Astrocyte (in vitro differentiated cells and primary cell): ENCODE results near the gene SMG1. TPM values are rescaled to one million over a fixed set of nuclear protein-coding genes. Genes with fewer than 3 reads are reported as not detected.

Experiments
- DNase-seq: peaks from one replicate; pipeline ENCODE4 v3.0.0-alpha.2; 2010; ENCODE audit warnings: low read depth
- FAIRE-seq: peaks from 2 replicates; lab custom pipeline; 2011; peaks lifted over from hg19 to GRCh38; lab: Jason Lieb, UNC
- H2AFZ ChIP-seq: 2 replicates; pipeline ENCODE4 v1.6.0; 2012; ENCODE audit warnings: low read depth, low read length, inconsistent platforms
- H3K27ac ChIP-seq: 2 replicates; pipeline ENCODE4 v1.5.1; 2011; ENCODE audit warnings: low read depth, low read length, inconsistent platforms
- H3K27me3 ChIP-seq: 2 replicates; pipeline ENCODE4 v1.6.0; 2011; ENCODE audit warnings: low read length, inconsistent platforms; ENCODE audit not compliant: insufficient read depth
- H3K36me3 ChIP-seq: 2 replicates; pipeline ENCODE4 v1.5.1; 2011; ENCODE audit warnings: low read length, inconsistent platforms; ENCODE audit not compliant: insufficient read depth
- H3K4me1 ChIP-seq: 2 replicates; pipeline ENCODE4 v1.5.1; 2011; ENCODE audit warnings: low read length, inconsistent platforms; ENCODE audit not compliant: insufficient read depth
- H3K4me2 ChIP-seq: 2 replicates; pipeline ENCODE4 v1.6.0; 2012; ENCODE audit warnings: low read length, inconsistent platforms
- H3K4me3 ChIP-seq: 2 replicates; pipeline ENCODE4 v1.5.1; 2011; ENCODE audit warnings: low read depth, mild to moderate bottlenecking, low read length, inconsistent platforms; ENCODE audit not compliant: insufficient read depth
- H3K79me2 ChIP-seq: 2 replicates; pipeline ENCODE4 v1.6.0; 2012; ENCODE audit warnings: mild to moderate bottlenecking, low read length, inconsistent platforms; ENCODE audit not compliant: insufficient read depth
- H3K9ac ChIP-seq: 2 replicates; pipeline ENCODE4 v1.6.0; 2012; ENCODE audit warnings: mild to moderate bottlenecking, low read length, inconsistent platforms
- H3K9me3 ChIP-seq: 2 replicates; pipeline ENCODE4 v1.5.1; 2012; ENCODE audit warnings: low read depth, mild to moderate bottlenecking, low read length, inconsistent platforms; ENCODE audit not compliant: insufficient read depth
- H4K20me1 ChIP-seq: 2 replicates; pipeline ENCODE4 v1.6.0; 2012; ENCODE audit warnings: low read length, inconsistent platforms; ENCODE audit not compliant: insufficient read depth
- H3K27ac Mint-ChIP-seq: one replicate; pipeline ENCODE4 v1.8.0; 2021; ENCODE audit warnings: mild to moderate bottlenecking, mixed read lengths; ENCODE audit not compliant: unreplicated experiment
- H3K27me3 Mint-ChIP-seq: one replicate; pipeline ENCODE4 v1.8.0; 2021; ENCODE audit warnings: low read depth, mixed read lengths; ENCODE audit not compliant: unreplicated experiment
- H3K36me3 Mint-ChIP-seq: one replicate; pipeline ENCODE4 v1.8.0; 2021; ENCODE audit warnings: low read depth, mixed read lengths; ENCODE audit not compliant: unreplicated experiment
- H3K4me1 Mint-ChIP-seq: one replicate; pipeline ENCODE4 v1.8.0; 2021; ENCODE audit warnings: low read depth, mixed read lengths; ENCODE audit not compliant: unreplicated experiment
- H3K4me3 Mint-ChIP-seq: one replicate; pipeline ENCODE4 v1.8.0; 2021; ENCODE audit warnings: mild to moderate bottlenecking, moderate library complexity, mixed read lengths; ENCODE audit not compliant: unreplicated experiment
- H3K9me3 Mint-ChIP-seq: one replicate; pipeline ENCODE4 v1.8.0; 2021; ENCODE audit warnings: mild to moderate bottlenecking, mixed read lengths; ENCODE audit not compliant: unreplicated experiment
- EZH2 ChIP-seq: IDR thresholded peaks from 2 replicates; pipeline ENCODE4 v1.6.1; 2012; ENCODE audit warnings: mild to moderate bottlenecking, low read length, inconsistent platforms; ENCODE audit not compliant: insufficient read depth
- total RNA-seq: library from RNA; stranded (reverse); gene quantifications from 2 replicates; pipeline ENCODE4 v1.2.1, GENCODE V29; 2021
- TF ChIP-seq, protein P1 (sequence below): IDR thresholded peaks from 2 replicates; pipeline ENCODE4 v1.5.1; 2011; ENCODE audit warnings: low read depth, mild to moderate bottlenecking, inconsistent platforms, low read length, moderate library complexity; ENCODE audit not compliant: insufficient read depth

Gene SMG1
- total RNA-seq, 1 donor from 2014 or later = 97.4 TPM

DNA sequence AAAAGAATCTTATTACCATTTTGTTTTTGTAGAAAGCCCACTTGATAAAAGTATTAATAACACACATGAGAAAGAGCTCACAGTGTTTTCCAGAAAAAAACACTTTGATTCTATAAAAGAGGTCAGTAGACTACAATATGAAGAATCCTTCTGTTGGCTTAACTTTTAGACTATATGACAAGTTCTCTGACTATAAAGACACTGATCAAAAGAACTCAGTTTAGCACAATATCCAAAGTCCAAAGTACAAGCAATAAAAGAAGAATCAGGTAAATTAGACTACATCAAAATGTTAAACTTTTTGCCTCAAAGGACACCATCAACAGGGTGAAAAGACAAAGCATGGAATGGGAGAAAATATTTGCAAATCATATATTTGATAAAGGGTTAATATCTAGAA lies 11.2 kb upstream of the SMG1 start:
- Histone ChIP-seq H3K9me3 (no peaks in the 10 kb centered on the region), H3K27ac (no peak overlapping the region), H3K27me3 (no peaks in the 10 kb centered on the region), H4K20me1 (no peaks in the 10 kb centered on the region), H2AFZ (no peak overlapping the region), H3K79me2 (no peaks in the 10 kb centered on the region), H3K9ac (no peak overlapping the region), H3K4me2 (no peak overlapping the region), H3K4me3 (no peak overlapping the region), H3K4me1 (no peaks in the 10 kb centered on the region), H3K36me3 (no peaks in the 10 kb centered on the region)
- peaks cover 3% of the 10 kb centered on the region for H3K4me1 Mint-ChIP-seq
- no peak for FAIRE-seq
- no peak for TF ChIP-seq EZH2
- TF ChIP-seq, protein P1, sequence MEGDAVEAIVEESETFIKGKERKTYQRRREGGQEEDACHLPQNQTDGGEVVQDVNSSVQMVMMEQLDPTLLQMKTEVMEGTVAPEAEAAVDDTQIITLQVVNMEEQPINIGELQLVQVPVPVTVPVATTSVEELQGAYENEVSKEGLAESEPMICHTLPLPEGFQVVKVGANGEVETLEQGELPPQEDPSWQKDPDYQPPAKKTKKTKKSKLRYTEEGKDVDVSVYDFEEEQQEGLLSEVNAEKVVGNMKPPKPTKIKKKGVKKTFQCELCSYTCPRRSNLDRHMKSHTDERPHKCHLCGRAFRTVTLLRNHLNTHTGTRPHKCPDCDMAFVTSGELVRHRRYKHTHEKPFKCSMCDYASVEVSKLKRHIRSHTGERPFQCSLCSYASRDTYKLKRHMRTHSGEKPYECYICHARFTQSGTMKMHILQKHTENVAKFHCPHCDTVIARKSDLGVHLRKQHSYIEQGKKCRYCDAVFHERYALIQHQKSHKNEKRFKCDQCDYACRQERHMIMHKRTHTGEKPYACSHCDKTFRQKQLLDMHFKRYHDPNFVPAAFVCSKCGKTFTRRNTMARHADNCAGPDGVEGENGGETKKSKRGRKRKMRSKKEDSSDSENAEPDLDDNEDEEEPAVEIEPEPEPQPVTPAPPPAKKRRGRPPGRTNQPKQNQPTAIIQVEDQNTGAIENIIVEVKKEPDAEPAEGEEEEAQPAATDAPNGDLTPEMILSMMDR = no peak
- DNase-seq = no peak
- H3K4me3 Mint-ChIP-seq = no peak overlapping the region
- peaks cover 5% of the 10 kb centered on the region for H3K27me3 Mint-ChIP-seq
- peaks cover 3% of the 10 kb centered on the region for H3K9me3 Mint-ChIP-seq
- H3K27ac Mint-ChIP-seq = no peak overlapping the region
- H3K36me3 Mint-ChIP-seq = no peaks in the 10 kb centered on the region

DNA sequence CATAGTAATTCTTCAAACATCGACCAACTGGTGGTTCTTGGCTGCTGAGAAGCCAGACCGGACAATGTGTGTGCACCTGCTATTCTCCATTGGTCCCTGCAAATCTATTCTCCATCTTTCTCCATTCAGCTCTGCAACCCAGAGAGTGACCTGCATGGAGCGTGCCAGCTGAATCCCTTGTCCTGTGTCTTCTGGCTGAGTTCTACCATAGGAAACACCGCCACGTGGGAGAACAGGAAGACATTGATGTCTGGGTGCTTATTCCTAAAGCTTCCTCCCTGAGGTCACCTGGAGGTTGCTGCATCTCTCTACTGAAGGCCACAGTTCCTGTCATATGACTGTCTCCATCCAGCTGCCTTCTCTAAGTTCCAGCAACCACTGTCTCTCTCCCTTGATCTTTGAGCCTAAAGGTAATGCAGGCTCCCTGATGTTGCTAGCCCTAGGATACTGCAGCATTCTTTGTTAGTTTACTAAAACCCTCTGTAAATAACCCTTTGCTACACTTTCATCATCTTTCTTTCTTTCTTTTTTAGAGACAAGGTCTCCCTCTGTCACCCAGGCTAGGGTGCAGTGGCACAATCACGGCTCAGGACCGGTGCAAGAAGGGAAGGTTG lies 10.6 kb upstream of the SMG1 start:
- Histone ChIP-seq H3K27me3 (no peaks in the 10 kb centered on the region), H3K9ac (no peak overlapping the region), H3K27ac (no peak overlapping the region), H3K9me3 (no peaks in the 10 kb centered on the region), H2AFZ (no peak overlapping the region), H3K4me3 (no peak overlapping the region), H3K4me1 (no peaks in the 10 kb centered on the region), H3K4me2 (no peak overlapping the region), H3K79me2 (no peaks in the 10 kb centered on the region), H4K20me1 (no peaks in the 10 kb centered on the region), H3K36me3 (no peaks in the 10 kb centered on the region)
- TF ChIP-seq, protein P1 = no peak
- no peak for TF ChIP-seq EZH2
- H3K27me3 Mint-ChIP-seq = peaks cover 5% of the 10 kb centered on the region
- H3K4me1 Mint-ChIP-seq = peaks cover 5% of the 10 kb centered on the region
- H3K9me3 Mint-ChIP-seq = peaks cover 3% of the 10 kb centered on the region
- DNase-seq = no peak
- no peak overlapping the region for H3K4me3 Mint-ChIP-seq
- H3K27ac Mint-ChIP-seq = no peak overlapping the region
- FAIRE-seq = no peak
- H3K36me3 Mint-ChIP-seq = no peaks in the 10 kb centered on the region

DNA sequence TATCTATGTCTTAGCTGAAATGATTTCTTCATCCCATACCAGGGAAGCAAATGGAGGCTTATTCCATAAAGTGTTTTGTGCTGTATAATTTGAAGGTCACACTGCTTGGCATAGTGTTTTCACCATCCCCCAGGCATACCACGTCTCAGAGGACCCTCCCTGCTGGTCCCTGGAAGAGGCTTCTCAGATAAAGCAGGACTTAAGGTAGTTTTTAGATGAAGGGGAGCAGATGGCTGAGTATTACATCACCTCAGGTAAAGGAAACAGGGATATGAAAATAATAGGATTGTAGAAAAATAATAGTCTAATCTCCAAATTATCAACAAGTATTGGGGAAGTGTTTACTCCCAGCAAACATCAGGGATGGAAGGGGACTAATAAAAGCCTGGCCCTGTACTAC lies 7.3 kb upstream of the SMG1 start:
- H3K27ac ChIP-seq = no peak overlapping the region
- Mint-ChIP-seq H3K4me3 (no peak overlapping the region), H3K27ac (peak overlapping the region; percentile 47), H3K27me3 (peaks cover 5% of the 10 kb centered on the region), H3K9me3 (peaks cover 3% of the 10 kb centered on the region), H3K4me1 (peaks cover 5% of the 10 kb centered on the region), H3K36me3 (no peaks in the 10 kb centered on the region)
- H2AFZ ChIP-seq = no peak overlapping the region
- H3K4me3 ChIP-seq = no peak overlapping the region
- no peaks in the 10 kb centered on the region for H4K20me1 ChIP-seq
- TF ChIP-seq, protein P1 = no peak
- TF ChIP-seq EZH2 = no peak
- H3K4me1 ChIP-seq = no peaks in the 10 kb centered on the region
- H3K9me3 ChIP-seq = no peaks in the 10 kb centered on the region
- no peak for FAIRE-seq
- H3K36me3 ChIP-seq = no peaks in the 10 kb centered on the region
- H3K4me2 ChIP-seq = no peak overlapping the region
- no peak for DNase-seq
- H3K79me2 ChIP-seq = no peaks in the 10 kb centered on the region
- no peak overlapping the region for H3K9ac ChIP-seq
- no peaks in the 10 kb centered on the region for H3K27me3 ChIP-seq
